ENCODE measurements around the gene YIF1B.

The YIF1B gene

DNA sequence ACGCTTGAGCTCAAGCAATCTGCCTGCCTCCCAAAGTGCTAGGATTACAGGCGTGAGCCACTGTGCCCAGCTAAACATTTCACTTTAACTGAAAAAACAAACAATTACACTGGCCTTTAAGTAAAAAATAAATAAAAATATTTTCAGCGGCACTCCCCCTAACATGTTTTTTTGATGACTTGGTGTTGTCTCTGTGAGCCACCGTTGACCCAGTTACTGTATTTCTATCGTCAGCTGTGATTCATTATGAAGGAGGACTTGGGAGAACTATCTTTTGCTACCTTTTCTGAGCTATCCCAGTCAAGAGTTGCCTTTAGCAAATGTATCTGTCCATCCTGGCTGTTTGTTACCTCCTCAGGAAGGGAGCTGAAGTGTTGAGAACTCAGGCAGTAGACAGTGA is 30.2 kb downstream of the YIF1B start:
- H3K9me3 Mint-ChIP-seq, result no peaks in the 10 kb centered on the region
- no peaks in the 10 kb centered on the region for H3K27me3 Mint-ChIP-seq
- H3K4me1 Mint-ChIP-seq (ENCODE audit: low read depth in 2 of 2), result no peaks in the 10 kb centered on the region

GRCh38 chr19:38284422-38284821 is 31.3 kb downstream of the YIF1B start:
- ATAC-seq (replicated peaks) (no peak), DNase-seq (no peak)
- H3K4me1 Mint-ChIP-seq (ENCODE audit: low read depth in 2 of 2), result no peaks in the 10 kb centered on the region
- no peaks in the 10 kb centered on the region for H3K36me3 Mint-ChIP-seq (ENCODE audit: insufficient read depth)
- no peak overlapping the region for H3K4me3 Mint-ChIP-seq
- H3K9me3 Mint-ChIP-seq, result no peaks in the 10 kb centered on the region
- no peaks in the 10 kb centered on the region for H3K27me3 Mint-ChIP-seq
- H3K27ac Mint-ChIP-seq, result no peak overlapping the region

More for the DNA sequence above, 30.2 kb downstream of the YIF1B start:
- no peak for ATAC-seq (replicated peaks)
- no peak overlapping the region for H3K27ac Mint-ChIP-seq
- no peak overlapping the region for H3K4me3 Mint-ChIP-seq
- no peaks in the 10 kb centered on the region for H3K36me3 Mint-ChIP-seq (ENCODE audit: insufficient read depth)
- DNase-seq, result no peak

- Mint-ChIP-seq H3K9me3 (no peaks in the 10 kb centered on the region), H3K36me3 (ENCODE audit: insufficient read depth) (no peaks in the 10 kb centered on the region), H3K4me3 (no peak overlapping the region), H3K27ac (no peak overlapping the region), H3K27me3 (no peaks in the 10 kb centered on the region), H3K4me1 (ENCODE audit: low read depth in 2 of 2) (no peaks in the 10 kb centered on the region)
- no peak for DNase-seq
- no peak for ATAC-seq (replicated peaks)
Measured at GRCh38 chr19:38283271-38283670, 32.5 kb downstream of the YIF1B start.

DNA sequence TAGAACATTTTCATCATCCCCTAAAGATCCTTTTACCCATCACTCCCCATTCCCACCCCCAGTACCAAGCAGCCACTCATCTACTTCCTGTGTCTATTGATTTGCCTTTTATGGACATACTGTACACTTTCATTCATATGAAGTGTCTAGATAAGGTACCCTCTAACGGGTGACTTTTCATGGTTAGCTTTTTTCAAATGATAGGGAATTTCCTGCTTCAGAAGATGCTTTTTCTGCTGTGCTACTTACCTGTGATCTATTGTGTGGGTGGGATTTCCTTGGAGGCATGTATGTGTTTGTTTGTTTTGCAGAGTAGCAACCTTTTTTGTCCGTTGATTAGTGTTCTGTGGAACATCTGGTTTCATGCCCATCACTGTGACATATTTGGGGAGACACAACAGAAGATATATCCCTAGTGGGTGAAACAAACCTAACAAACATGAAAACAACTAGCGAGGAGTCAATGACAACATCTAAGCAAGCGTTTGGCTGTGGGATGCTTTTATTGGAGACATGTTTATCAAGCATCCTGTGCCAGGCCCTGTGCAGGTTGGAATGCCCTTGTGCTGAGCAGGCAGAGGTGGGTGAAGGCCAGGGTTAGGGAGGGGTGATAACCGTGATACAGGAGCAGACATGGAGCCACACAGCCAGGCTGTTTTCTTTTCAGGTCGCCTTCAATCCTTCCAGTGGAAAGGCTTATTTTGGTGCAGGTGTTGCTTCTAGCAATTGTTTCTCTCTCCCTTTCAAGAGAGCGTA is 33.8 kb downstream of the YIF1B start:
- DNase-seq (no peak), ATAC-seq (replicated peaks) (no peak)
- H3K27me3 Mint-ChIP-seq, result no peaks in the 10 kb centered on the region
- H3K36me3 Mint-ChIP-seq (ENCODE audit: insufficient read depth), result no peaks in the 10 kb centered on the region
- no peak overlapping the region for H3K27ac Mint-ChIP-seq
- H3K4me3 Mint-ChIP-seq, result no peak overlapping the region
- H3K9me3 Mint-ChIP-seq, result no peaks in the 10 kb centered on the region
- no peaks in the 10 kb centered on the region for H3K4me1 Mint-ChIP-seq (ENCODE audit: low read depth in 2 of 2)

- DNase-seq, result no peak
- Mint-ChIP-seq H3K9me3 (no peaks in the 10 kb centered on the region), H3K27me3 (no peaks in the 10 kb centered on the region), H3K4me1 (ENCODE audit: low read depth in 2 of 2) (no peaks in the 10 kb centered on the region), H3K27ac (no peak overlapping the region), H3K4me3 (no peak overlapping the region), H3K36me3 (ENCODE audit: insufficient read depth) (no peaks in the 10 kb centered on the region)
- ATAC-seq (replicated peaks), result no peak
Measured at GRCh38 chr19:38280030-38280921, 35.5 kb downstream of the YIF1B start.

GRCh38 chr19:38278751-38279150 is 37.0 kb downstream of the YIF1B start:
- Mint-ChIP-seq H3K36me3 (ENCODE audit: insufficient read depth) (no peaks in the 10 kb centered on the region), H3K27me3 (peaks cover 0 to 2% of the 10 kb centered on the region in 2 donors), H3K9me3 (no peaks in the 10 kb centered on the region), H3K27ac (no peak overlapping the region), H3K4me3 (no peak overlapping the region), H3K4me1 (ENCODE audit: low read depth in 2 of 2) (no peaks in the 10 kb centered on the region)
- ATAC-seq (replicated peaks) (no peak), DNase-seq (no peak)

DNA sequence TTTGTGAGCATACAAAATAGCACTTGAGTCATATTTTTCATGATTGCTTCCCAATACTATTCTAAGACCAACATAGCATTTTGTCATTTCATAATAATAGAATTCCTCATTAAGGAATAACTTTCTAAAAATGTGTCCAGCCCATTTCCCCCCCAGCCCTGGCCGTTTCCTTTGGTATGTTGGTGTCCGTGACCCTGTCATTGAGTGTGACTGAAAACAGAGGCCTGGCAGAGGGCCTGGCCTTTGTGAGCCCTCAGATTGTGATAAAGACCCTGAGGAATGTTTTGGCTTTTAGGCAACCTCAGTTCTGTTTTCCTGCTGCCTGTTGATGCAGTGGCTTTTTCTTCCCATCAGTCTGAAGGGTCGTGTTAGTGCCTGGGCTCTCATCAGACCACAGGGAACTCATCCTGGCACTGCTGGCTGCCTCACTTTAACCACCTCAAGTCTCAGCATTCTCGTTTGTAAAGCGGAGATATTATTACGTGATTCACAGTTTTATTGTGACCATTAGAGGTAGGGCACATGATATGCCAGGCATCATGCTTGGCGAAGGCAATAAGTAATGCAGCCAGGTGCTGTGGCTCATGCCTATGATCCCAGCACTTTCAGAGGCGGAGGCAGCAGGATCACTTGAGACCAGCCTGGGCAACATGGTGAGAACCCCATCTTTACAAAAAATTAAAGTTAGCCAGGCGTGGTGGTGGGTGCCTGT is 37.6 kb downstream of the YIF1B start:
- H3K27me3 Mint-ChIP-seq, result peaks cover 0 to 6% of the 10 kb centered on the region in 2 donors
- ATAC-seq (replicated peaks), result no peak
- H3K27ac Mint-ChIP-seq, result no peak overlapping the region
- H3K4me1 Mint-ChIP-seq (ENCODE audit: low read depth in 2 of 2), result no peaks in the 10 kb centered on the region
- DNase-seq, result no peak
- H3K4me3 Mint-ChIP-seq, result no peak overlapping the region
- H3K36me3 Mint-ChIP-seq (ENCODE audit: insufficient read depth), result no peaks in the 10 kb centered on the region
- H3K9me3 Mint-ChIP-seq, result no peaks in the 10 kb centered on the region

- no peaks in the 10 kb centered on the region for H3K36me3 Mint-ChIP-seq (ENCODE audit: insufficient read depth)
- no peak overlapping the region for H3K4me3 Mint-ChIP-seq
- no peaks in the 10 kb centered on the region for H3K9me3 Mint-ChIP-seq
- H3K27ac Mint-ChIP-seq, result no peak overlapping the region
- DNase-seq (no peak), ATAC-seq (replicated peaks) (no peak)
- H3K4me1 Mint-ChIP-seq (ENCODE audit: low read depth in 2 of 2), result no peaks in the 10 kb centered on the region
- H3K27me3 Mint-ChIP-seq, result peaks cover 0 to 6% of the 10 kb centered on the region in 2 donors
Measured at GRCh38 chr19:38277549-38277948, 38.2 kb downstream of the YIF1B start.

DNA sequence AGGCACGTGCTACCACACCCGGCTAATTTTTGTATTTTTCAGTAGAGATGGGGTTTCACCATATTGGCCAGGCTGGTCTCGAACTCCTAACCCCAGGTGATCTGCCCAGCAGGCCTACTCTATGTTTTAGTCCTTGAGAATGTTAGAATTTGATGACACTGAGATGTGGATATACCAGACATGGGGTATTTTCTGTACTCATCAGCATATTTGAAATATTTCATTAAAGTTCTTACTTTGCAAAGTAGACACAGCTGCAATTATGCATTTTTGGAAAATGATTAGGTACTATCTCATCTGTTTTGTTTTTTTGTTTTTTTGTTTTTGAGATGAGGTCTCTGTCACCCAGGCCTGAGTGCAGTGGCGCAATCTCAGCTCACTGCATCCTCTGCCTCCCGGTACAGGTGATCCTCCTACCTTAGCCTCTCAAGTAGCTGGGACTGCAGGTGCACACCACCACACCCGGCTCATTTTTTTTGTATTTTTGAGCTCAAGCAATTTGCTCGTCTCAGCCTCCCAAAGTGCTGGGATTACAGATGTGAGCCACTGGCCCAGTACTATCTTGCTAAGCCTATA is 38.7 kb downstream of the YIF1B start:
- no peaks in the 10 kb centered on the region for H3K9me3 Mint-ChIP-seq
- DNase-seq (no peak), ATAC-seq (replicated peaks) (no peak)
- H3K27me3 Mint-ChIP-seq, result peaks cover 0 to 6% of the 10 kb centered on the region in 2 donors
- H3K36me3 Mint-ChIP-seq (ENCODE audit: insufficient read depth), result no peaks in the 10 kb centered on the region
- no peak overlapping the region for H3K27ac Mint-ChIP-seq
- H3K4me1 Mint-ChIP-seq (ENCODE audit: low read depth in 2 of 2), result no peaks in the 10 kb centered on the region
- H3K4me3 Mint-ChIP-seq, result no peak overlapping the region

GRCh38 chr19:38274739-38275138 is 41.0 kb downstream of the YIF1B start:
- no peaks in the 10 kb centered on the region for H3K9me3 Mint-ChIP-seq
- H3K4me3 Mint-ChIP-seq, result no peak overlapping the region
- H3K27me3 Mint-ChIP-seq, result peaks cover 0 to 6% of the 10 kb centered on the region in 2 donors
- DNase-seq (no peak), ATAC-seq (replicated peaks) (no peak)
- no peaks in the 10 kb centered on the region for H3K36me3 Mint-ChIP-seq (ENCODE audit: insufficient read depth)
- no peaks in the 10 kb centered on the region for H3K4me1 Mint-ChIP-seq (ENCODE audit: low read depth in 2 of 2)
- H3K27ac Mint-ChIP-seq, result no peak overlapping the region

GRCh38 chr19:38273499-38273898 is 42.2 kb downstream of the YIF1B start:
- DNase-seq (no peak), ATAC-seq (replicated peaks) (no peak)
- Mint-ChIP-seq H3K4me1 (ENCODE audit: low read depth in 2 of 2) (no peaks in the 10 kb centered on the region), H3K36me3 (ENCODE audit: insufficient read depth) (no peaks in the 10 kb centered on the region), H3K27ac (no peak overlapping the region), H3K9me3 (no peaks in the 10 kb centered on the region), H3K27me3 (peaks cover 0 to 6% of the 10 kb centered on the region in 2 donors), H3K4me3 (no peak overlapping the region)

- Mint-ChIP-seq H3K4me1 (ENCODE audit: low read depth in 2 of 2) (no peaks in the 10 kb centered on the region), H3K4me3 (no peak overlapping the region), H3K9me3 (no peaks in the 10 kb centered on the region), H3K27me3 (peaks cover 10 to 25% of the 10 kb centered on the region in 2 donors), H3K36me3 (ENCODE audit: insufficient read depth) (no peaks in the 10 kb centered on the region), H3K27ac (no peak overlapping the region)
- DNase-seq (no peak), ATAC-seq (replicated peaks) (no peak)
Measured at GRCh38 chr19:38270587-38271167, 45.1 kb downstream of the YIF1B start.

DNA sequence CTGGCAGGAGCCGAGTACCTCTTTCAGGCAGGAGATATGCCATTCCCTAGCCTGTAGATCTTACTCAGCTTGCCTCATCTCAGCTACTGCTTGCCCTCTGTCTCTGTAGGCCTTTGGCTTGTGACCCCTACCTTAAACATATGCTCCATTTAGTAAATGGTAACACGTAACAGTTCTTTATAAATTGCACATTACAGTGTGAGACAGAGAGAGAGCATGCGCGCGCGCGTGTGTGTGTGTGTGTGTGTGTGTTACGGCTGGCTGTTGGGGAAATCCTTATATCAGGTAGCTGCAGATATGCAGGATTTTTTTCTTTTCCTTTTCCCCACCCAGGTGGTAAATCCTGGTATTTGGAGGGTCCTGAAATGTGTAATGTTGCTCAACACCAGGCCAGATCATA is 47.2 kb downstream of the YIF1B start:
- H3K4me3 Mint-ChIP-seq, result no peak overlapping the region
- peaks cover 9 to 10% of the 10 kb centered on the region in 2 donors for H3K4me1 Mint-ChIP-seq (ENCODE audit: low read depth in 2 of 2)
- no peak for ATAC-seq (replicated peaks)
- H3K27me3 Mint-ChIP-seq, result peaks cover 23 to 36% of the 10 kb centered on the region in 2 donors
- H3K9me3 Mint-ChIP-seq, result no peaks in the 10 kb centered on the region
- no peaks in the 10 kb centered on the region for H3K36me3 Mint-ChIP-seq (ENCODE audit: insufficient read depth)
- DNase-seq, result no peak
- peak overlapping the region in 1 of 2 donors; percentile 38 for H3K27ac Mint-ChIP-seq

Measured in effector memory CD8-positive, alpha-beta T cell (primary cell).